ENCODE data around the gene STK4. TPM values are rescaled to one million over a fixed set of nuclear protein-coding genes. Genes with fewer than 3 reads are reported as not detected.

STK4 gene
- total RNA-seq, 1 experiment from 2014 or later: 74.7 TPM

DNA sequence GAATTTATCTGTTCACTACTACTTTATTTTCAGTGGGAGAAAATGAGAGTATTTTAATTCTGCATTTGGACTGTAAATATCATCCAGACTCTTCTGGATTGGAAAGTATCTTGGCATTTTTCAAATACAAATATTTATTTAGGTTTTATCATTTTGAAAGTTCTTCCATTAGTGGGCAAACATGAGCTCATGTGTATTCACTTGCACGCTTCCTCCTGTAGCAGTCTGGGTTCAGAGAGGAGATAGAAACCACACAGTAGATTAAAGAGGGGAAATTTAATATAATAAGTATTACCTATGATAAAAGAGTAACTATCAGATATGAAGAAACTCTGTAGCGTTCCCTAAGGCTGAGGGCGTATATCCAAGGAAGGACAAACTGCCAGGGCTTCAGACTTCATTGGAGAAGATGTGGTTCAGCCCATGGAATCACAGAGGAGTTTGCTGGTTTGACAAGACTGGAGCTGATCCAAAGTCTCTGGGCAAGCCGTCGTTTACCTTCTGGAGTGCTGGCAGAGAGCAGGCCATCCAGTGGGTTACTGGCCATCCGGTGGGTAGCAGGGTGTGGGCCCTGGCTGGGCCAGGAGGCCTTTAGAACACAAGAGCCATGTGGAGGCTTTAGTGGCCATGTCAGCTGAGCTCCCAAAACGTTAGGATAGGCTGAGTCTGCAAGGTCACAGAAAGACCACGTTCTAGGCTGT lies 90.3 kb downstream of the STK4 start:
- no peaks in the 10 kb centered on the region for H3K27me3 Mint-ChIP-seq (ENCODE audit: insufficient read depth, unreplicated experiment)
- BruUV-seq (replicated peaks): no TSS peak
- ChIA-PET POLR2A (no interaction called here), CTCF (interaction anchor here (1.0 to 2.2 kb wide), 2 partner anchors 13 to 39 kb away, joined by 7 to 10 read pairs; no protein-coding TSS in a partner anchor)
- Histone ChIP-seq H3K9me3 (no peaks in the 10 kb centered on the region), H3K4me1 (no peaks in the 10 kb centered on the region), H3K27me3 (replicated peaks; ENCODE audit: control insufficient read depth, insufficient read depth, low read length) (no peaks in the 10 kb centered on the region), H3K4me3 (ENCODE audit: low read depth, low read length) (no peak overlapping the region), H3K36me3 (ENCODE audit: control insufficient read depth, insufficient read depth, low read length) (no peaks in the 10 kb centered on the region)
- no peak for DNase-seq
- no peak overlapping the region for H3K4me3 Mint-ChIP-seq (ENCODE audit: unreplicated experiment)
- H3K4me1 Mint-ChIP-seq (ENCODE audit: low read depth, unreplicated experiment): peaks cover 2% of the 10 kb centered on the region
- H3K36me3 Mint-ChIP-seq (ENCODE audit: insufficient read depth, unreplicated experiment): peaks cover 13% of the 10 kb centered on the region
- TF ChIP-seq, protein P1, sequence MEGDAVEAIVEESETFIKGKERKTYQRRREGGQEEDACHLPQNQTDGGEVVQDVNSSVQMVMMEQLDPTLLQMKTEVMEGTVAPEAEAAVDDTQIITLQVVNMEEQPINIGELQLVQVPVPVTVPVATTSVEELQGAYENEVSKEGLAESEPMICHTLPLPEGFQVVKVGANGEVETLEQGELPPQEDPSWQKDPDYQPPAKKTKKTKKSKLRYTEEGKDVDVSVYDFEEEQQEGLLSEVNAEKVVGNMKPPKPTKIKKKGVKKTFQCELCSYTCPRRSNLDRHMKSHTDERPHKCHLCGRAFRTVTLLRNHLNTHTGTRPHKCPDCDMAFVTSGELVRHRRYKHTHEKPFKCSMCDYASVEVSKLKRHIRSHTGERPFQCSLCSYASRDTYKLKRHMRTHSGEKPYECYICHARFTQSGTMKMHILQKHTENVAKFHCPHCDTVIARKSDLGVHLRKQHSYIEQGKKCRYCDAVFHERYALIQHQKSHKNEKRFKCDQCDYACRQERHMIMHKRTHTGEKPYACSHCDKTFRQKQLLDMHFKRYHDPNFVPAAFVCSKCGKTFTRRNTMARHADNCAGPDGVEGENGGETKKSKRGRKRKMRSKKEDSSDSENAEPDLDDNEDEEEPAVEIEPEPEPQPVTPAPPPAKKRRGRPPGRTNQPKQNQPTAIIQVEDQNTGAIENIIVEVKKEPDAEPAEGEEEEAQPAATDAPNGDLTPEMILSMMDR (IDR thresholded peaks at IDR 0.05; ENCODE audit: insufficient read depth in 1 of 2, low read depth in 1 of 2, low read length in 1 of 2, severe bottlenecking in 1 of 2, unreplicated experiment in 1 of 2): no peak
- no peaks in the 10 kb centered on the region for H3K9me3 Mint-ChIP-seq (ENCODE audit: unreplicated experiment)
- no peak overlapping the region for H3K27ac Mint-ChIP-seq (ENCODE audit: unreplicated experiment)
- intact Hi-C loops (cut with micrococcal nuclease; ENCODE audit: unreplicated experiment): no loop called here

DNA sequence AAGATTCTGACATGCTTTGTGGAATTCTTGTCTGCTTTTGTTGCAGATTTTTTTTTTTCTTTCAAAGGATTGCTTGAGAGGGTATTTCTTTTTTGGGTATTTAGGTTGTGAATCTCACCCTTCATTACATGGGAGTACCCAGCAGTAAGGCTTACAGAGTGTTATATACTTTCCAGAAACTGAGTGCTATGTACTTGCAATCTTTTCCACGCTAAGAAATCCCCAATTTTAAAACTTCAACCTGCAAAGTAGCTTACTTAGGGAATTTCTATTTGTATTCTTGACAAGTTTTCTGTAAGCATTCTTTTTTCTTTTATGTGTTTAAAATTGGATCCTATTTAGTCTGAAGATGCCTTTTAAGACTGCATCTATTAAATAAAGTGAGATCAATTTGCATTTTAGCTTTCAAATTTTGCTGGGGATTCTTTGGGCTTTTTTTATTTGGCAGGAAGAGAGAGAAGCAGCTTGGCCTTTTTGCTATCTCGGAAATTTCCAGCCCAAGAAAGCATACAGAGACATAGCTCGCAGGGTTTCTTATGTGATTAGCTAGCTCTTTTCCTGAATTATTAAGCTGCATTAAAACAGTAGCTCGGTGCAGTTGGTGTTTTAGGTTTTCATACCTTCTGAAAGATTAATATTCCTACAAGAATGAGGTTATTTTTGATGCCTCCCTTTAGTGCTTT lies 92.0 kb downstream of the STK4 start:
- Histone ChIP-seq H3K4me1 (peaks cover 5% of the 10 kb centered on the region), H3K36me3 (ENCODE audit: control insufficient read depth, insufficient read depth, low read length) (no peaks in the 10 kb centered on the region), H3K4me3 (ENCODE audit: low read depth, low read length) (no peak overlapping the region), H3K27me3 (replicated peaks; ENCODE audit: control insufficient read depth, insufficient read depth, low read length) (no peaks in the 10 kb centered on the region), H3K9me3 (no peaks in the 10 kb centered on the region)
- H3K4me3 Mint-ChIP-seq (ENCODE audit: unreplicated experiment): no peak overlapping the region
- no TSS peak for BruUV-seq (replicated peaks)
- peaks cover 13% of the 10 kb centered on the region for H3K36me3 Mint-ChIP-seq (ENCODE audit: insufficient read depth, unreplicated experiment)
- DNase-seq: no peak
- no peaks in the 10 kb centered on the region for H3K9me3 Mint-ChIP-seq (ENCODE audit: unreplicated experiment)
- ChIA-PET POLR2A (interaction anchor here (0.6 kb wide), 1 partner anchor 373 kb away, joined by 3 read pairs; no protein-coding TSS in a partner anchor), CTCF (interaction anchor here (1.1 kb wide), 1 partner anchor 14 kb away, joined by 4 read pairs; no protein-coding TSS in a partner anchor)
- peaks cover 6% of the 10 kb centered on the region for H3K4me1 Mint-ChIP-seq (ENCODE audit: low read depth, unreplicated experiment)
- no peak overlapping the region for H3K27ac Mint-ChIP-seq (ENCODE audit: unreplicated experiment)
- intact Hi-C loops (cut with micrococcal nuclease; ENCODE audit: unreplicated experiment): no loop called here
- TF ChIP-seq, protein P1 (IDR thresholded peaks at IDR 0.05; ENCODE audit: insufficient read depth in 1 of 2, low read depth in 1 of 2, low read length in 1 of 2, severe bottlenecking in 1 of 2, unreplicated experiment in 1 of 2): no peak
- H3K27me3 Mint-ChIP-seq (ENCODE audit: insufficient read depth, unreplicated experiment): no peaks in the 10 kb centered on the region

DNA sequence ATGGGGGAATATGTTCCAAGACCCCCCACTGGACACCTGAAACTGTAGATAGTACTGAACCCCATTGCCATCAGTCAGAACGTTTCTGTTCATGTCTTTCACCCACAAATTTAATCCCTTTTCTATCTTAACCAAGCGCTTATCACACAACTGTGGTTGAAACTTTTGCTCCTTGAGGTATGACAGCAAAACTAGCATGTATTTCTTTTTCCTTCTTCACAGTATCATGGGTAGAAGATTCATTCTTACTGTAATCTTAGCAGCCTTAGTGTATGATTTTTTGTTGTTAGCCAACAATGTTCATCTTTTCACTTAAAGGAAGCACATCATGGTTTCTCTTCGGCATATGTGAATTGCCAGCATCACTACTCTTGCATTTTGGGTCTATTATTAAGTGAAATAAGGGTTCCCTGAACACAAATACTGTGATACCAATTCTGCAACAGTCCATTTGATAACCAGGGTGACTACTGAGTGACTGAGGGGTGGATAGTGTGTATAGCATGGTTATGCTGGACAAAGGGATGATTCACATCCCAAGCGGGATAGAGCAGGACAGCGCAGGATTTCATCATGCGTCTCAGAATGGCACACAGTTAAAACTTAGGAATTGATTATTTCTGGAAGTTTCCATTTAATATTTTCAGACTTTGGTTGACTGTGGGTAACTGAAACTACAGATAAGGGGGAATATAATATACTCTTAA lies 92.9 kb downstream of the STK4 start:
- Histone ChIP-seq H3K9me3 (no peaks in the 10 kb centered on the region), H3K36me3 (ENCODE audit: control insufficient read depth, insufficient read depth, low read length) (no peaks in the 10 kb centered on the region), H3K4me1 (peaks cover 5% of the 10 kb centered on the region), H3K27me3 (replicated peaks; ENCODE audit: control insufficient read depth, insufficient read depth, low read length) (no peaks in the 10 kb centered on the region), H3K4me3 (ENCODE audit: low read depth, low read length) (no peak overlapping the region)
- intact Hi-C loops (cut with micrococcal nuclease; ENCODE audit: unreplicated experiment): no loop called here
- no peak overlapping the region for H3K4me3 Mint-ChIP-seq (ENCODE audit: unreplicated experiment)
- no peak overlapping the region for H3K27ac Mint-ChIP-seq (ENCODE audit: unreplicated experiment)
- H3K9me3 Mint-ChIP-seq (ENCODE audit: unreplicated experiment): no peaks in the 10 kb centered on the region
- TF ChIP-seq, protein P1 (IDR thresholded peaks at IDR 0.05; ENCODE audit: insufficient read depth in 1 of 2, low read depth in 1 of 2, low read length in 1 of 2, severe bottlenecking in 1 of 2, unreplicated experiment in 1 of 2): no peak
- BruUV-seq (replicated peaks): no TSS peak
- ChIA-PET CTCF (interaction anchor here (0.6 to 1.9 kb wide), 3 partner anchors 15 to 142 kb away, joined by 4 to 8 read pairs (median 4); no protein-coding TSS in a partner anchor), POLR2A (interaction anchor here (0.6 kb wide), 1 partner anchor 374 kb away, joined by 3 read pairs; no protein-coding TSS in a partner anchor)
- no peaks in the 10 kb centered on the region for H3K27me3 Mint-ChIP-seq (ENCODE audit: insufficient read depth, unreplicated experiment)
- peaks cover 6% of the 10 kb centered on the region for H3K4me1 Mint-ChIP-seq (ENCODE audit: low read depth, unreplicated experiment)
- H3K36me3 Mint-ChIP-seq (ENCODE audit: insufficient read depth, unreplicated experiment): peaks cover 7% of the 10 kb centered on the region
- DNase-seq: no peak
